GM21717 (cell line): Measurements from ENCODE around the gene ZBTB7C.

Experiments
- ATAC-seq: cut with Tn5 transposase; IDR thresholded peaks from one replicate; pipeline ENCODE4 v1.9.1; 2021; ENCODE audit warnings: mild to moderate bottlenecking, moderate library complexity; ENCODE audit not compliant: unreplicated experiment

Gene ZBTB7C

DNA sequence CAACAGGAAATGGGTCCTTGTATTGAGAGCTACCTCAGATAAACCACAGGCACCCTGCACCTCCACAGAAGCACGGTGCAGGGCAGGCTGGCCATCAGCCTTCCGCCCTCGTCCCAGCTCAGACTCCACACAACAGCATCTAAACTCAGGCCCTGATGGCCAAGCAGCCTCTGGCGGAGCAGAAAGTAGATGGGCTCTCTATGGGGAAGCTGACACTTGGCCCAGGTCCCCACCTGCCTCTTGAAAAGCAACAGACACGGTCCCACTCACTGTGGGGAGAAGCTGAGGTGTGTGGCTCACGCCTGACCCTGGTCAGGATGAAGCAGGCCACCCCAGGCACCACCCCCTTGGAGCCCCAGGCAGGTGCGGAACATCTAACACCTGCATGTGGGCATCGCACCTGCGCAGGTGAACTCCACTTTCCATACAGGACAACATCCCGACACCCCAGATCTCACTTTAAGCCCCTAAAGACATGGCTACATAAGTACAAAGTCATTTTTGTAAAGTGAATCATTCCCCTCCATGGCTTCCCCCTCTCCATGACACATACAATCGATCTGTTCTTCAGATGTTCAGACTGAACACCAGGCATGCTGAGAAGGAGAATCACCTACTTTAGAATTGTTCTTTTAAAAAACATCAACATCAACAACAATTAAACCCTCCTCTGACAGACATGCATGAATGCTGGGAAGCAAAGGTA is 208.4 kb downstream of the ZBTB7C start:
- no peak for ATAC-seq

DNA sequence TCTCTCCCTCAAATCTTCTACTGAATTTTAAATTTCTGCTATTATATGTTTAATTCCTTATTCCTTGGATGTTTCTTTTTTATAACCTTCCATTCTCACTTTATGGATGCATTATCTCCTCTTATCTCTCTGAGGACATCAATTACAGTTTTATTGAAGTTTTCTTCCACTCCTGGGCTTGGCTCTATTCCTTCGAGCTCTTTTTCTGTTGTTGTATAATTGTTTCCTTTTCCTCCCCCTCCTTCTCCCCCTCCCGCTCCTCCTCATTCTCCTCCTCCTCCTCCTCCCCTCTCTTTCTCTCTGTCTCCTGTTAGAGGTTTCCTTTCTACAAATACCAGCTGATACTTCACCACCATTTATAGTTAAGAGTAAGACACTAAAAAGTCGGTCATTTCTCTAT is 209.8 kb downstream of the ZBTB7C start:
- no peak for ATAC-seq

DNA sequence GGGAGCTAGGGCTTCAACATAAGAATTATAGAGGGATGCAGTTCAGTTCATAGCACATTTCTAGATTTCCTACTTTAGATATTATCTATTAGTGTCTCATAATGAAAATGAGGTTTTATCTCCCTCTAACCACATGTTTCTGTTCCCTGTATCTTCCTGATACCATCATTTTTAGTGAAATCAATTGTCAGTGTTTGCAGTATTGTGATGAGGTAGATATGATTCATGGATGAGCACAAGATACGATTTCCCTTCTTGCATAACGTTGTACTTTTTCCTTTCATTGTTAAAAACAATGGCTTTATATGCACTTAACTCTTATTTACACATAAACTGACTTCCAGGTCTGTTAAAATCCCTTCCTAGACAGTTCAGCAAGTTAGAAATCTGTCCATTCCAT is 211.4 kb downstream of the ZBTB7C start:
- no peak for ATAC-seq

DNA sequence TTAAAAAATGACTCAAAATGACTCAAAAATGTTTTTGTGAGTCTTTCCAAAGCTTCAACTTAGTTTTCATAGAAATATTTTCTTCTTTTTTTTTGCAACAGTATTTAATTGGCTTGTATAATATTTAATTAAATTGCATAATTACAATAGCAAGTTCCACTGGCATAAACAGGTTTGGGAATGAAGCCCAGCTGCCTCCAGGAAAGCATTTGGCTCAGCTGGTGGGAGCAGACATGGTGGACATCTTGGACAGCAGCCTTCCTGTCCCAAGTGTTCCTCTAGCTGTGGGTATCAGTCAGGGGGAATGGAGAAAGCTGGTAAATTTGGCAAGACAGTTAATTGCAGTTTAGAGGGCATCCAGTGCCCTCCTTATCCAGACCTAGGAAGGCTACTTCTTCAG is 213.4 kb downstream of the ZBTB7C start:
- no peak for ATAC-seq

DNA sequence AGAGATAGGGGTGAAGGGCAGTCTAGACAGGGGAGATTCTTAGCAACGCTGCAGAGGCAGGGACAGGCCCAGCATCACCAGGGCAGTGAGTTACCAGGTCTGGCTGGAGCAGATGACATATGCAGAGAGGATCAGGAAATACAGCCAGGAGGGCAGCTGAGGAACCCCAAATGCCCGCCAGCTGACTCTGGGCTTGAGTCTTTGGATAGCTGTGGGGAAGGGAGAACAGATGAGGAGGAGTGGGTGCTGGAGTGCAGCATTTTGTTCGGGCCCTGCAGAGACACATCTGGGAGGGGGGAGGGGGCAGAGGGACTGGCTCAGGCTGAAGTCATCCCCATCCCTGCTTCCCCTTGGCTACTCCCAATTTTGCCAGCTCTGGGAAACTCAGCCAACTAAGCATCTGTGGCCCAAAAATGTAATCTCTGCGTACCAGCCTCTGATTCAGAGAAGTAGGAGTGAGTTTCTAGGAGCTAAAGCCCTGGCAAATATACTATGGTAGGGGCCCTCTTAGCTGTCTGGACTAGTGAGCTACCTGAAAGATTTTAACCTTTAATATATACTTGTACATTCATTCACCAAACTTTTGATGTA is 214.5 kb downstream of the ZBTB7C start:
- ATAC-seq, result no peak

DNA sequence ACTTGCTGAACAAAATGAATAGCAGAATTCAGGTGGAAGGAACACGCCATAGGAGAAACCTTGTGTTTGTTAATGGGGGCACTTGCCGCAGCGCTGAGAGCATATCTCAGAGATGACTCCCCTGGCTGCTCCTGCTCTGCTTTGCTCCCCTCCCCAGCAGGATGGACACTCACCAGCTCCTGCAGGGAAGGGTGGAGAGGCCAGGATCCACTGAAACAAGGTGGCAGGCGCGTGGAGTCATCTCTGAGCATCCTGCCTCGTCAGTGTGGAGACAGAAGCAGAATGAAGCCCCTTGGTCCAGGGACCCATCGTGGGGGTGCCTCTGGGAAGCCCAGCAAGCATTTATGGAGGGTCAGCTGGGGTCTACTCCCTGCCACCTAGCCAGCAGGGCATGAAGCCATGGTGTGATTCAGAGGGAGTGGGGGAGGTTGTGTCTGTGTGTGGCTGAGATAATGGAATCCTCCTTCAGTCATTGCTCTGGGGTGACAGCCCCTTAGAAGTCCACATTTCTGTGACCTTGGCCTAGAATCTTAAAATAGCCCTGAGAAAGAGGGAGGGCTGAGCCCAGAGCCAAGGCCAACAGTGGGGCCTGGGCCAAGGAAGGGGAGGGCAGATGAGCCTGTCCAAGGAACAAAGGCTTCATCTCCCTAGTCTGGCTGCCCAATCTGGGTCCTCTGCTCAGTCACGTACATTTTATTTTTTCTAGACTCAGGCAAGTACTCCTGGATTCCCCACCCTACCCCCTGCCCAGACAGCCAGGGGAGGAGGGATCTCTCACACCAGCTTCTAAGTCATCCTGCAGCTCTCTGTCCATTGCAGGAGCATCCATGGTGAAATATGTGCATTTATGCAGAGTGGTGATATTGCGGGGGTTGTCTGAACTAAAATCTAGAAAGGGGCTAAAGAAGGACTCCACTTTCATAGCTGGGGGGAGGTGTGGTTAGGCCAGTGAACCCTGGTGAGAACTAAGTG is 215.4 kb downstream of the ZBTB7C start:
- ATAC-seq, result no peak

DNA sequence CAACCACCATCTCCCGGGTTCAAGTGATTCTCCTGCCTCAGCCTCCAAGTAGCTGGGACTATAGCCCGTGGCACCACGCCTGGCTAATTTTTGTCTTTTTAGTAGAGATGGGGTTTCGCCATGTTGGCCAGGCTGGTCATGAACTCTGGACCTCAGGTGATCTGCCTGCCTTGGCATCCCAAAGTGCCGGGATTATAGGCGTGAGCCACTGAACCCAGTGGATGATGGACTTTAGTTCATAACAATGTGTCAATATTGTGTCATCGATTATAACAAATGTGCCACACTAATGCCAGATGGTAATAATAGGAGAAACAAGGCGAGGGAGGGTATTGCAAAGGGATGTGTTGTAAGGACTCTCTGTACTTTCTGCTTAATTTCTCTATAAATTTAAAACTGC is 216.6 kb downstream of the ZBTB7C start:
- ATAC-seq, result no peak

DNA sequence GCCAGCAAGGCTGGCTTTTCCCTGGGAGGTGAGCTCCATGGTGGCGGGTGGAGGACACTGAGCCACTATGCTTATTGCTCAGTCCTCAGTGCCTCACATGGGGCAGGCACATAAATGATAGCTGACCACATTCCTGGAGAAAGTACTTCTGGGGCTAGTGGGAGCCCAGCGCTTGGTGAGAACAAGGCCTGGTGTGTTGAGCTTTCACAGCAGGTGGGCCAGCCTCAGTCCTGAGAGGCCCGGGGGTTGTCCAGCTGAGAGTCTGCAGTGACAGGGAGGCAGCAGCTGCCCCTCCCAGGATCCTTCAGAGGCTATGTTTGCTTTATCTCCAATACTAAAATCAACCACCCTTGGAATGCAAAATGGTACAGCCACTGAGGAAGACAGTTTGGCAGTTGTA is 217.7 kb downstream of the ZBTB7C start:
- no peak for ATAC-seq

DNA sequence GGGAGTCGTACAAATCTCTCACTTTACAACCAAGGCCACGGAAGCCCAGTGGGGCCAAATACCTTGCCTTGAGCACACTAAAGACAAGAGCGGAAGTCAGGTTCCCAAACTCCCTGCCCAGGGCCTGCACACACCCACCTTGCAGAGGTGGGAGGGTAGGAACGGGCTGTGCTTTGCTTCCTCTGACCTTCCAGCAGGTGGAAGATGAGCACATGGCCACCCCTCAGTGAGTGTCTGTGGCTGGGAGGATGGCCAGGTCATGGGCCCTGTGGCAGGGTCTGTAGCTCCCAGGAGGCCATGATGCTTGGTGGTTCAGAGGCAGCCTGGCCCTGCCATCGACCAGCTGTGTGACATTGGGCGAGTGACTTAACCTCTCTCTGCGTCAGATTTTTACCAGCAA is 218.2 kb downstream of the ZBTB7C start:
- no peak for ATAC-seq

DNA sequence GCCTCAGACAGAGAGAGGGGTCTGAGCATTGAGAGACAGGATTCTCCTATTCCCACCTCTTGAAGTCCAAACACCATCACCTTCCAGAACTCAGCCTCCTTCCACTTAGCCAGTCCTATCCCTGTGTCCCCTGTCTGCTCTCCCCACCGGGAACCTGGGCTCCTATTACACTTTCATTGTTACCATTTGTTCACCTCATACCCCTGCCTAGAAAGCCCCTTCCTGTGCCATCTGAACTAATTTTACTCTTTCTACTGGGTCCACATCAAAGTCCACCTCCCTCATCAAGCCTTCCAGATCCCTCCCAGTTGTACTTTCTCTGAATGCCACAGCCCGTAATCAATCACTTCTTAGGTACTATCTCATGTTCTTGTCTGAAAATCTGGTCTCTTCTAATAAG is 220.6 kb downstream of the ZBTB7C start:
- no peak for ATAC-seq

DNA sequence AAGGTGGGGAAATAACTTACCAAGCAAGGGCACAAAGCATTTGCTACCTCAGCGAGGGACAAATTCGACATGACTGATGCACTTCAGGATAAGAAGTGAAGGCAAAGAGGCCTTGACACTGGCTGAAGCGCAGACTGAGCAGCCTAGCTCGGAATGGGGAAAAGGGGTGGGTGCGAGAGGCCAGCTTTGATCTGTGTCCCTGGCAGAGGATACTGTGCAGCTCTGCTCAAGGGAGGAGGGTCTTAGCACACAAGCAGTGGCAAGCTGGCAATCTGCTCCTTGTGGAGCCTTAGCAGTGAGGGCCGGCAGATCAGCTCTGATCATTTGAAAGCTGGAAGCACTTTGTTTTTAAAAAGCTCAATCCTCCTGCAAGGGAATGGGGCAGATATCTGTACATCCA is 222.3 kb downstream of the ZBTB7C start:
- no peak for ATAC-seq

DNA sequence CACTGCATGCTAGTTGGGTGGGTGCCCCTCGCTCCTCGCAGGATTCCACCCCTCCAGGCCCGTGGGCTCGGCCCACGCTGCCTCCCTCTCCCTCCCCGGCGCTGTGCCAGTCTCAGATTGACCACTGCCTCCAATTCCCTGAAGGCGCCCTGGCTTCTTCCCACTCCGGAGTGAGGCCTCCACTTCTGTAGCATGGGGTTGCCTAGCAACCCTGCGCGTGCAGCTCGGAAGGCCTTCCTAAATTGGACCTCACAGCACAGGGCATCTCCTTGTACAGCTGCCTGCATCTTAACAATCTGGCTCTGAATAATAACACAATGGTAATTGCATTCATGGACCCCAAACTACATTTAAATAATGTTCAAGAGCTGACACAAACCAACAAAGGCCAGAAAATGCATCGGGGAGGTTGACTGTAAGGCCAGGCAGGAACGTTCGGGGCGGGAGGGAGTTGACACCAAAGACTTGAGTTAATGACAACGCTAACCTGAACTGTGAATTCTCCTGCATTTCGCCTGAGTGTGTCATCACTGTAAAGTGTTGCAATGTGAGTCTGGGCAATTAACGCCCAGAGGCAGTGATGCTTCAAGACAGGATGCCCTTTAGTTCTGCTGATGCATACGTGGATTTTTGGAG is 222.9 kb downstream of the ZBTB7C start:
- no peak for ATAC-seq

DNA sequence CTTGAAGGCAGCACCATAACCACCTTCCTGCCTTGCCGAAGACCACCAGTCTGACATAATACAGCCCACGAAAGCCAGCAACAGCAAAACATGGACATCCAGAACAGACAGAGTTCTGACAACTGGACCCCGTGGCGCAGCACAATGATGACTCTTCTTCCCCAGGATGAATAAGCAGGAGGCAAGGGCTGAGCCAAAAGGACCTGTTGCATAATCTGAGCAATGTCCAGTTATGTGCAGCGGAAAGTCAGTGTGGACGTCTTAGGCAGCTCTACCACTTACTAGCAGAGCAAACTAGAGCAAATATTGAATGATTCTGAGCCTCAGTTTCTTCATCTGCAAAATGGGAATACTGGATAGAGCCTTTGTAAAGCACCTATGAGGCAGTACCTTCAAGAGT is 225.1 kb downstream of the ZBTB7C start:
- ATAC-seq, result no peak

DNA sequence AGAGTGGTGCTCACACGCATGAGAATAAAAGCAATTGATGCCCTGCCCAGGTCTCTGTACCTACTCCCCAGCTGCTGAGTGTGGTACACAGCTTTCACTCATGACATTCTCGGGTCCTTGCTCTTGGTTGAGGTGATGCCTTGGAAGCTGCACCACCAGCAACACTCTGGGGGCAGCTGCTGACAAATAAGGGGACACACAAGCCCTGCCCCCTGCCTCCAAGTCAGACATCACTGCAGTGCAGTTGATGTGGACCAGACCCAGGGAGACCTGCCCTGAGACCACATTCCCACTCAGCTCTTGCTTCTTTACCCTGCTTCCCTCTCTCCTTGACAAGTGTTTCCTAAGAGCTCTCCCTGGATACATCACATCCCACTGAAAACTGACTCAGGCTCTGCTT is 225.6 kb downstream of the ZBTB7C start:
- no peak for ATAC-seq

DNA sequence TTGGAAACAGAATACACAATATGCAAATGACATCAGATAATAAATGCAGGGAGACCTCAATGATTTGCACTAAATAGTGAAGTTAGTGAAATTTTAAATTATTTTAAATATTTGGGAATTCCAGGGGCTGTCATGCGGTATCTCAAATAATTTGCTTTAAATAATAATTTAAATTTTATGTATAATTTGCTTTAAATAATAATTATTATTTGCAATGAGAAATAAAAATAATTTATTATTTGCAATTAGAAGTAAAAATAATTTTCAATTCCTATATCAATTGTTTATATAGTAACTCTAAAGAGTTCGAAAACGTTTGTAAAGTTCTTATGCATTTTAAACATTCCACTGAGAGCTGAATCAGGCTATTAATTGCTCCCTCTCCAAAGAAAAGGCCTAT is 226.4 kb downstream of the ZBTB7C start:
- ATAC-seq, result no peak

DNA sequence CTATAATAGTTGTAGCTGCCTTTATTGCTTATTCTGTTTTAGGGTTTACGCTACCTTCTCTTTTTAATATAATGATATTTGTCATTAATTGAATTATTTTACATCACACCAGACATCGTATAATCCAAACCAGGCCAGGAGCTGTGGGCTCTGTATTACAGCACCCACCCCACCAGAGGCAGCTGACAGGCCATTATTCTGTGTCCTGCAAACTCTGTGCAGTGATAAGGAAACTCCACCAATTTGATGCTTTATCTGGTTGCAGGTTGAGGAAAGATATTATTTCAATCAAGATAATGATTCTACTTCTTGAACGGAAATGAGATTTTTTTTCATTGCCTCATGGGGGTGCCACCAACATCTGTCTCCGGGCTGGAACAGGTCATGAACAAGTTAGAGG is 227.3 kb downstream of the ZBTB7C start:
- ATAC-seq, result no peak

DNA sequence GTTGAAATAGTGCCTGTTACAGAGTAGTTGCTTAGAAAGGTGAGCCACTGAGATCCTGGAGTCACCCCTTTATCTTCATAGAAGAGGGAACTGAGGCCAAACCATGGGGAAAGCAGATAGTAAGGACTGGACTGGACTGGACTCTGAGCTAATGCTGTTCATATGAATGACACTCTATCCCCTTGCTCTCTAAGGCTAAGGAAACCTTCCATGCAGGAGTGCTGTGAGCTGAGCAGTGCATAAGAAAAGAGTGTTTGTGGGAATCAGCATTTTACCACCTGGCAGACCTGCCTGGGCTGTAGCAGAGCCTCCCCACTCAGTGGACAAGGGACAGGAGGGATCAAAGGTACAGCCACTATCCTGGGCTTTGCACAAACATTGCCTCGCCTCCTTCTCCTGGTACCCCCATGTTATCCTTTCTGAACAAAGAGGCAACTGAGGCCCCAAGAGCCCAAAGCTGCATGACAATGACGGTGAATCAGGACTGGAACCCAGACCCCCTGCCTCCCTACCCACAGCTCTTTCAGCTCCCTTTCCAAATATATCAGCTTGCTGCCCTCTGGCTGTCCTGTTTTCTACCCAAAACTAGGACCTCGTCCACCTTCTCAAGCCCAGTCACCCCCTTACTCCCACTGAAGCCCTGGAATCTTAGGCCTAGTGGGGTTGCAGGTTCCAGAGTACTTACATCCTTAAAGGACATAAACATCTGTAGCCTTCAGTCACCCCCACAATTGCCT is 227.9 kb downstream of the ZBTB7C start:
- no peak for ATAC-seq

DNA sequence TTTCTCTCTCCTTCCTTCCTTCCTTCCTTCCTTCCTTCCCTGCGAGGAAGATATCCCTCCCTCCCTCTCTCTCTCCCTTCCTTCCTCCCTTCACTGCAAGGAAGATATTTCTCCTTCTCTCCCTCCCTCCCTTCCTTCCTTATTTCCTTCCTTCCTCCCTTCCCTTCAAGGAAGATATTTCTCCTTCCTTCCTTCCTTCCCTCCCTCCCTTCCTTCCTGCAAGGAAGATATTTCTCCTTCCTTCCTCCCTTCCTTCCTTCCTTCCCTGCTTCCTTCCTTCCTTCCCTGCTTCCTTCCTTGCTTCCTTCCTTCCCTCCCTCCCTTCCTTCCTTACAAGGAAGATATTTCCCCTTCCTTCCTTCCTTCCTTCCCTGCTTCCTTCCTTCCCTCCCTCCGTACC is 229.5 kb downstream of the ZBTB7C start:
- no peak for ATAC-seq

DNA sequence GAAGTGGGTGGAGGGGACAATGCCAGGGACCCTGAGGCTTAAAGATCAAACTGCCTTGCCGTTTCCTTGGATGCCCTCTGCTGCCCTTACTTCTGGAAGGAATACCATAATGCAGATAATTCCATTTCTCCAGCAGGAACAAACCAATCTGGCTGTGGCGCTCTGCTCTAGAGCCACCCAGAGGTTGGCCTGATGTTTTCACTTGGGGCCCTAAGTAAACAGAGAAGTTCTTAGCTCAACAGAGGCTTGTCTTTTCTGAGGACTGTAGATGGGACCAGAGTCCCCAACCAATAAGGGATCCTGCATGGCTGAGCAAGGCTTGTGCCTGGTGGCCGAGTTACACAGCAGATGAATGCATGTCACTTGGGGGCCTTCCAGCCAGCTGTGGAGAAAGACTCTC is 230.2 kb downstream of the ZBTB7C start:
- ATAC-seq, result no peak

DNA sequence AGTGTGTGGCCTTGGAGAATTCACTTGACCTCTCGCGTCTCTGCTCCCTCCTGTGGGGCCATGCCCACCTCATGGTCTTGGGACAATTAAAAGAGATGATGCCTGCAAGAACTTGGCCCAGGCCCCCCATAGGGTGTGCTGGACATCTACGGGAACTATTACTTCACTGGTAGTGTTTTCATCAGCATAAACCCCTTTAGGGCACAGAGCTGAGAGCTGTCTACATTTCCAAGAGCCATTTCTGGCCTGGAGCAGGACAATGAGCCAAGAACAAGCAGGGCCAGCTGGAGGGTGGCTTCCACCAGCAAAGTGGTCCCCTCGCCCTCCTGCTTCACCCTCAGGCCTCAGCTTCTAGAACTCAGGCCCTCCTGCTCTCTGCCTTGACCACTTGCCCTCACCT is 232.3 kb downstream of the ZBTB7C start:
- no peak for ATAC-seq

DNA sequence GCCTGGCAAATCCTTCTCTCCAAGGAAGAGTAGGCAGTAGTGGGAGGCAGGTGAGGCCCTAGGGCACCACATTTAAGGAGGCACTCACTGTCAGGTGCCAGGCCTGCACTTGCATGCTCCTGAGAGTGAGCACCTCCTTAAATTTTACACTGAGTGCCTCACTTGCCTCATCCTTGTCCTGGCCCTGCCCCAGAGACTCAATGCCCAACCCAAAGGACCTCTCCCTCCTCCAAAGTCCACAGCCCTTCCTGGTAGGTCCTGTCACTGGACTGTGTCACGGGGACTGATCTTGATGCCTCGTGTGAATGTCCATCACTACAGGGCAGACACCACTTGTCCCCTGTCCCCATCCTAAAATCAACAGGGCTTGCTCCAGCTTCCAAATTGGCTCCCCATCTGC is 235.6 kb downstream of the ZBTB7C start:
- no peak for ATAC-seq
